Endodermal cell (in vitro differentiated cells): Measurements from ENCODE around the gene PPP5C. TPM values are rescaled to one million over a fixed set of nuclear protein-coding genes. Genes with fewer than 3 reads are reported as not detected.
"Not testable (repeated sequence)": the region's sequence is repeated elsewhere in the genome, so short reads cannot be mapped to it uniquely, and the experiment has no call there.

Experiments
- DNase-seq: peaks from one replicate; pipeline ENCODE4 v3.0.0-alpha.2; 2017
- H3K27ac ChIP-seq: 2 replicates; pipeline ENCODE4 v1.5.1; 2013; ENCODE audit warnings: mild to moderate bottlenecking, low read depth, low read length, moderate library complexity
- H3K27me3 ChIP-seq: 2 replicates; pipeline ENCODE4 v1.6.1; 2013; ENCODE audit warnings: mild to moderate bottlenecking, low read length, moderate library complexity; ENCODE audit not compliant: insufficient read depth, control insufficient read depth, poor library complexity, severe bottlenecking
- H3K36me3 ChIP-seq: 2 replicates; pipeline ENCODE4 v1.7.0; 2013; ENCODE audit warnings: mild to moderate bottlenecking, low read length, moderate library complexity; ENCODE audit not compliant: control insufficient read depth, insufficient read depth
- H3K4me1 ChIP-seq: one replicate; pipeline ENCODE4 v1.7.0; 2013; ENCODE audit warnings: low read length; ENCODE audit not compliant: control insufficient read depth, insufficient read depth
- H3K4me3 ChIP-seq: 2 replicates; pipeline ENCODE4 v1.5.1; 2013; ENCODE audit warnings: mild to moderate bottlenecking, low read length, moderate library complexity
- H3K9ac ChIP-seq: 2 replicates; pipeline ENCODE4 v1.6.1; 2013; ENCODE audit warnings: mild to moderate bottlenecking, low read length, moderate library complexity; ENCODE audit not compliant: poor library complexity, severe bottlenecking; ENCODE audit errors: extremely low read depth
- H3K9me3 ChIP-seq: 2 replicates; pipeline ENCODE4 v1.6.1; 2013; ENCODE audit warnings: mild to moderate bottlenecking, low read length, moderate library complexity; ENCODE audit not compliant: control insufficient read depth
- H3K27ac Mint-ChIP-seq: 2 replicates; pipeline ENCODE4 v1.8.0; 2020; ENCODE audit warnings: mixed read lengths
- H3K27me3 Mint-ChIP-seq: 2 replicates; pipeline ENCODE4 v1.8.0; 2021; ENCODE audit warnings: mild to moderate bottlenecking, mixed read lengths; ENCODE audit not compliant: insufficient read depth
- H3K36me3 Mint-ChIP-seq: 2 replicates; pipeline ENCODE4 v1.8.0; 2020; ENCODE audit warnings: low read depth, mixed read lengths
- H3K4me1 Mint-ChIP-seq: 2 replicates; pipeline ENCODE4 v1.8.0; 2020; ENCODE audit warnings: mixed read lengths
- H3K4me3 Mint-ChIP-seq: 2 replicates; pipeline ENCODE4 v1.8.0; 2020; ENCODE audit warnings: mild to moderate bottlenecking, moderate library complexity, mixed read lengths
- H3K9me3 Mint-ChIP-seq: 2 replicates; pipeline ENCODE4 v1.8.0; 2020; ENCODE audit warnings: mild to moderate bottlenecking, mixed read lengths
- WGBS, 2 experiments: methylation state at CpG; one replicate each; pipeline versions ENCODE4 v1.1.5 to v1.1.7; 2013; ENCODE audit warnings: missing lambda C conversion rate in 2 of 2, mixed read lengths in 1 of 2; ENCODE audit not compliant: insufficient coverage in 1 of 2, insufficient read length in 1 of 2; 5-methylcytosine and 5-hydroxymethylcytosine counted together
- total RNA-seq, 2 donors: library from RNA; stranded (reverse); fragmentation: NEBNext Ultra II Directional in 1 of 2; extraction: Animal tissue kit (Norgen Biotek cat#: 25700) in 1 of 2; gene quantifications; 2 replicates in 1 of 2; 3 replicates in 1 of 2; pipeline ENCODE4 v1.2.1, GENCODE V29; 2021
- TF ChIP-seq, protein P1 (sequence below): fragments of 200-600 bp; sonication (generic); conservative IDR thresholded peaks from 2 replicates; pipeline ENCODE4 v1.5.0; 2021; ENCODE audit warnings: antibody characterized with exemption, mild to moderate bottlenecking

The PPP5C gene
- total RNA-seq, 2 donors from 2014 or later: 101 to 112 TPM

DNA sequence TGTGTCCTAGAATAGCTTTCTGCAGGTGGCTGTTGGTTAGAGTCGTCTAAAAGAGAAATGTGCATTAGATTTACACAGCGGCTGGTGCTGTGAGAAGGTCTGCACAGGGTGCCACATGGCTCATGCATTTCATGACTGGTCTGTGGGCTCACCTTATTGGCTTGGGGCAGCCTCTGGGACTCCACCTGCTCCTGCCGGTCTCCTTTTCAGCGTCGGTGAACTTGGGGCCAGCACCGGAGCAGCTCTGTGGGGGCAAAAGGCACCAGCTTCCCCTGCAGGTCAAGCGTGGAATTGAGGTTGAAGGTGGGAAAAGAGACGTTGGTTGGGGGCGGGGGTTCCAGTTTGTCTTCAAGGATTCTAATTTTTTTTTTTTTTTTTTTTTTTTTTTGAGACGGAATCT, 84.9 kb downstream of the PPP5C start:
- Histone ChIP-seq H3K4me1 (no peaks in the 10 kb centered on the region), H3K4me3 (no peak overlapping the region), H3K36me3 (no peaks in the 10 kb centered on the region), H3K27me3 (peaks cover 18% of the 10 kb centered on the region), H3K27ac (no peak overlapping the region), H3K9ac (no peak overlapping the region), H3K9me3 (no peaks in the 10 kb centered on the region)
- TF ChIP-seq, protein P1, sequence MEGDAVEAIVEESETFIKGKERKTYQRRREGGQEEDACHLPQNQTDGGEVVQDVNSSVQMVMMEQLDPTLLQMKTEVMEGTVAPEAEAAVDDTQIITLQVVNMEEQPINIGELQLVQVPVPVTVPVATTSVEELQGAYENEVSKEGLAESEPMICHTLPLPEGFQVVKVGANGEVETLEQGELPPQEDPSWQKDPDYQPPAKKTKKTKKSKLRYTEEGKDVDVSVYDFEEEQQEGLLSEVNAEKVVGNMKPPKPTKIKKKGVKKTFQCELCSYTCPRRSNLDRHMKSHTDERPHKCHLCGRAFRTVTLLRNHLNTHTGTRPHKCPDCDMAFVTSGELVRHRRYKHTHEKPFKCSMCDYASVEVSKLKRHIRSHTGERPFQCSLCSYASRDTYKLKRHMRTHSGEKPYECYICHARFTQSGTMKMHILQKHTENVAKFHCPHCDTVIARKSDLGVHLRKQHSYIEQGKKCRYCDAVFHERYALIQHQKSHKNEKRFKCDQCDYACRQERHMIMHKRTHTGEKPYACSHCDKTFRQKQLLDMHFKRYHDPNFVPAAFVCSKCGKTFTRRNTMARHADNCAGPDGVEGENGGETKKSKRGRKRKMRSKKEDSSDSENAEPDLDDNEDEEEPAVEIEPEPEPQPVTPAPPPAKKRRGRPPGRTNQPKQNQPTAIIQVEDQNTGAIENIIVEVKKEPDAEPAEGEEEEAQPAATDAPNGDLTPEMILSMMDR: peak; percentile 69
- Mint-ChIP-seq H3K4me3 (no peak overlapping the region), H3K4me1 (peaks cover 2% of the 10 kb centered on the region), H3K36me3 (no peaks in the 10 kb centered on the region), H3K27ac (no peak overlapping the region), H3K27me3 (peaks cover 46% of the 10 kb centered on the region), H3K9me3 (no peaks in the 10 kb centered on the region)
- 56 to 63% methylated on average over 5 to 10 of the region's 10 CpGs for WGBS, 2 experiments
- peak; percentile 86 for DNase-seq

DNA sequence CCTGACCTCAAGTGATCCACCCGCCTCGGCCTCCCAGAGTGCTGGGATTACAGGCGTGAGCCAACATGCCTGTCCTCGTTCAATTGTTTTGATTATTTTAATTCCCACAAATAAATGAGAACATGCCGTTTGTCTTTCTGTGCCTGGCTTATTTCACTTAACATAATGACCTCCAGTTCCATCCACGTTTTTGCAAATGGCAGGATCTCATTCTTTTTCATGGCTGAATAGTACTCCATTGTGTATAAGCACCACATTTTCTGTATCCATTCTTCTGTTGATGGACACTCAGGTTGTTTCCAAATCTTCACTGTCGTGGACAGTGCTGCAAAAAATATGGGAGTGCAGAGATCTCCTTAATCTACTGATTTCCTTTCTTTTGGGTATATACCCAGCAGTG, 86.6 kb downstream of the PPP5C start:
- not testable (repeated sequence) for H3K36me3 Mint-ChIP-seq
- peaks cover 33% of the 10 kb centered on the region for H3K27me3 Mint-ChIP-seq

DNA sequence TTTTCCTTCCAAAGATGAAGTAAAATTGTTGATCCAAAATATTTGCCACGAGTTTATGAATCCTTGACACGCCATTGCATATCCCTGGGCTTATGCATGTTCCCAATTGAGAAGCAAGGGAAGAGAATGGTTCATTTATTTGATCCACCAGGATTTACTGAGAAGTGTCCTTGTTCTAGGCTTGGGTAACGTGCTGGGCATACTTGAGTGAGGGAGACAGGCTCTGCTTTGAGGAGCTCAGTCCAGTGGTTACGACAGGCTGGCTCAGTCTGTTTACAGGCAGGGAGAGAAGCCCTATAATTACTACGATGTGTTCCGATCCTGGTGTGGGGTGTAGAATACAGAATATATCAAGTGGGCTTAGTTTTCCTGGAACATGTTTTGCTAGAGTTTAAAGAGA, 88.1 kb downstream of the PPP5C start:
- Mint-ChIP-seq H3K4me1 (no peaks in the 10 kb centered on the region), H3K9me3 (no peaks in the 10 kb centered on the region), H3K4me3 (no peak overlapping the region), H3K27ac (no peak overlapping the region), H3K27me3 (peaks cover 19% of the 10 kb centered on the region), H3K36me3 (no peaks in the 10 kb centered on the region)
- Histone ChIP-seq H3K4me3 (no peak overlapping the region), H3K9ac (no peak overlapping the region), H3K27me3 (no peaks in the 10 kb centered on the region), H3K4me1 (no peaks in the 10 kb centered on the region), H3K27ac (no peak overlapping the region), H3K9me3 (no peaks in the 10 kb centered on the region), H3K36me3 (no peaks in the 10 kb centered on the region)
- WGBS, 2 experiments: 84 to 85% methylated on average over 6 of the region's 6 CpGs
- no peak for DNase-seq
- TF ChIP-seq, protein P1: no peak

More for the DNA sequence above, 86.6 kb downstream of the PPP5C start:
- H3K9me3 ChIP-seq, H3K9me3 Mint-ChIP-seq, H3K27me3 ChIP-seq, H3K9ac ChIP-seq, H3K36me3 ChIP-seq, H3K4me3 ChIP-seq, H3K27ac ChIP-seq, H3K4me1 Mint-ChIP-seq, H3K4me1 ChIP-seq, H3K27ac Mint-ChIP-seq, H3K4me3 Mint-ChIP-seq, DNase-seq: not testable (repeated sequence)
- WGBS, 2 experiments: 74 to 76% methylated on average over 7 of the region's 7 CpGs

DNA sequence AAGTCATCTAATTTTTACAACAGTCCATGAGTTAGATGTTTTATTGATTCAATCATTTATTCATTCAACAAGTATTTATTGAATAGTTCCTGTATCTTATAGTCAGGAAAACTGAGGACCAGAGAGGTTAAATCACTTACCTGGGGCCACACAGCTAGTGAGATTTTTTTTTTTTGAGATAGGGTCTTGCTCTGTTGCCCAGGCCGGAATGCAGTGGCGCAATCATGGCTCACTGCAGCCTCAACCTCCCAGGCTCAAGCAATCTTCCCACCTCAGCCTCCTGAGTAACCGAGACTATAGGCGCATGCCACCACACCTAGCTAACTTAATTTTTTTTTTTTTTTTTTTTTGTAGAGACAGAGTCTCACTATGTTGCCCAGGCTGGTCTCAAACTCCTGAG, 88.8 kb downstream of the PPP5C start:
- H3K36me3 ChIP-seq, H3K4me3 Mint-ChIP-seq, H3K27ac ChIP-seq, H3K4me1 ChIP-seq, H3K9ac ChIP-seq, H3K36me3 Mint-ChIP-seq, H3K9me3 ChIP-seq, H3K27ac Mint-ChIP-seq, H3K4me3 ChIP-seq, DNase-seq, H3K9me3 Mint-ChIP-seq, H3K4me1 Mint-ChIP-seq, H3K27me3 ChIP-seq: not testable (repeated sequence)
- H3K27me3 Mint-ChIP-seq: peaks cover 14% of the 10 kb centered on the region
- WGBS, 2 experiments: 95 to 100% methylated on average over 2 to 4 of the region's 4 CpGs

Other genes with a start within 250 kb of the PPP5C start
- 1 to 10 TPM in 1 of 2 donors, under 1 TPM in 1; 0.88 to 2.1 TPM for gene IGFL3, start 222.4 kb upstream of the PPP5C start, total RNA-seq
- gene IGFL2, start 198.8 kb upstream of the PPP5C start, total RNA-seq: under 1 TPM in 1 of 2 donors, not detected in 1; 0.84 TPM
- not detected for gene IGFL1, start 117.3 kb upstream of the PPP5C start, total RNA-seq
- 10 to 100 TPM; 41.6 to 71.9 TPM for gene HIF3A, start 50.0 kb upstream of the PPP5C start, total RNA-seq
- 10 to 100 TPM; 27.5 to 30.5 TPM for gene CCDC8, start 66.5 kb downstream of the PPP5C start, total RNA-seq
- gene PNMA8C, start 81.8 kb downstream of the PPP5C start, total RNA-seq: under 1 TPM; 0.20 to 0.33 TPM
- gene PNMA8A, start 124.5 kb downstream of the PPP5C start, total RNA-seq: 10 to 100 TPM; 17.3 to 32.5 TPM
- 1 to 10 TPM; 3.1 to 5.9 TPM for gene PNMA8B, start 148.8 kb downstream of the PPP5C start, total RNA-seq